NCI-H2081 (cell line): Measurements from ENCODE around the gene SIPA1L3.

Experiments
- DNase-seq, 2 experiments: peaks; one replicate each; lab custom pipeline; 2025; lab: John Stamatoyannopoulos, UW

Gene SIPA1L3

GRCh38 chr19:38239816-38240215 lies 332.8 kb downstream of the SIPA1L3 start:
- DNase-seq: no peak

- DNase-seq: no peak
Observed at GRCh38 chr19:38243279-38243673, 336.3 kb downstream of the SIPA1L3 start.

- DNase-seq: no peak
Observed at GRCh38 chr19:38245826-38246498, 339.0 kb downstream of the SIPA1L3 start.

- no peak for DNase-seq
Observed at GRCh38 chr19:38247126-38247525, 340.1 kb downstream of the SIPA1L3 start.

GRCh38 chr19:38247734-38248268 lies 340.8 kb downstream of the SIPA1L3 start:
- no peak for DNase-seq

- no peak for DNase-seq
Observed at GRCh38 chr19:38248421-38248820, 341.4 kb downstream of the SIPA1L3 start.

GRCh38 chr19:38250428-38250820 lies 343.4 kb downstream of the SIPA1L3 start:
- DNase-seq: no peak

- DNase-seq: no peak
Observed at GRCh38 chr19:38250821-38251563, 344.0 kb downstream of the SIPA1L3 start.

GRCh38 chr19:38251564-38252051 lies 344.6 kb downstream of the SIPA1L3 start:
- DNase-seq: no peak

- no peak for DNase-seq
Observed at GRCh38 chr19:38252385-38252784, 345.4 kb downstream of the SIPA1L3 start.

GRCh38 chr19:38252941-38253691 lies 346.1 kb downstream of the SIPA1L3 start:
- no peak for DNase-seq

- no peak for DNase-seq
Observed at GRCh38 chr19:38253788-38254187, 346.8 kb downstream of the SIPA1L3 start.

- DNase-seq: no peak
Observed at GRCh38 chr19:38255383-38256014, 348.5 kb downstream of the SIPA1L3 start.
